SK-N-SH treated with all-trans-retinoic acid at 6 μM for 48 hours (cell line): ENCODE measurements around the gene ALDOC.

Experiments used
- ATAC-seq: fragments of 200-7000 bp; cut with Tn5 transposase; 3 replicates; pipeline ENCODE4 v1.9.1; 2020; ENCODE audit warnings: mild to moderate bottlenecking, moderate library complexity
- ARNTL ChIP-seq: fragments of 450-650 bp; formaldehyde crosslinking; IDR thresholded peaks from 2 replicates; pipeline ENCODE4 v1.5.0; 2020; ENCODE audit warnings: low read depth, mild to moderate bottlenecking, moderate library complexity, borderline replicate concordance
- BACH2 ChIP-seq: fragments of 250-450 bp; sonication (Bioruptor Pico); IDR thresholded peaks from 2 replicates; pipeline ENCODE4 v1.9.0; 2021; ENCODE audit warnings: mild to moderate bottlenecking, borderline replicate concordance
- CREB5 ChIP-seq: fragments of 250-450 bp; sonication (Bioruptor Pico); IDR thresholded peaks from 2 replicates; pipeline ENCODE4 v1.5.1; 2020; ENCODE audit warnings: low read depth, mild to moderate bottlenecking, moderate library complexity
- CSDC2 ChIP-seq: fragments of 250-450 bp; sonication (Bioruptor Pico); IDR thresholded peaks from 2 replicates; pipeline ENCODE4 v1.5.0; 2020; ENCODE audit warnings: mild to moderate bottlenecking, moderate library complexity
- ESRRG ChIP-seq: fragments of 250-450 bp; sonication (Bioruptor Pico); IDR thresholded peaks from 2 replicates; pipeline ENCODE4 v1.6.1; 2021; ENCODE audit warnings: mild to moderate bottlenecking
- GLIS3 ChIP-seq: fragments of 250-450 bp; sonication (Bioruptor Pico); IDR thresholded peaks from 2 replicates; pipeline ENCODE4 v1.5.0; 2020; ENCODE audit warnings: mild to moderate bottlenecking, moderate library complexity
- ISL1 ChIP-seq: fragments of 250-450 bp; sonication (Bioruptor Pico); IDR thresholded peaks from 2 replicates; pipeline ENCODE4 v2.1.2; 2022; ENCODE audit warnings: mild to moderate bottlenecking, moderate library complexity
- OSR1 ChIP-seq: fragments of 250-450 bp; sonication (Bioruptor Pico); IDR thresholded peaks from 2 replicates; pipeline ENCODE4 v1.8.0; 2022; ENCODE audit warnings: moderate library complexity, mild to moderate bottlenecking, inconsistent platforms
- PPARA ChIP-seq: fragments of 250-450 bp; sonication (Bioruptor Pico); IDR thresholded peaks from 2 replicates; pipeline ENCODE4 v1.5.0; 2020; ENCODE audit warnings: mild to moderate bottlenecking, borderline replicate concordance
- RARB ChIP-seq: fragments of 250-450 bp; sonication (Bioruptor Pico); IDR thresholded peaks from 2 replicates; pipeline ENCODE4 v1.8.0; 2021; ENCODE audit warnings: mild to moderate bottlenecking, moderate library complexity
- SNAI2 ChIP-seq: fragments of 250-450 bp; sonication (Bioruptor Pico); IDR thresholded peaks from 2 replicates; pipeline ENCODE4 v1.5.0; 2020; ENCODE audit warnings: mild to moderate bottlenecking, moderate library complexity
- TOX ChIP-seq: fragments of 250-450 bp; sonication (Bioruptor Pico); IDR thresholded peaks from 2 replicates; pipeline ENCODE4 v1.8.0; 2021; ENCODE audit warnings: mild to moderate bottlenecking, moderate library complexity, borderline replicate concordance
- TSHZ2 ChIP-seq: fragments of 250-450 bp; sonication (Bioruptor Pico); IDR thresholded peaks from 2 replicates; pipeline ENCODE4 v1.5.0; 2020; ENCODE audit warnings: mild to moderate bottlenecking, moderate library complexity
- ZC3H10 ChIP-seq: fragments of 250-450 bp; sonication (Bioruptor Pico); IDR thresholded peaks from 2 replicates; pipeline ENCODE4 v1.5.1; 2021; ENCODE audit warnings: mild to moderate bottlenecking, moderate library complexity
- ZFP3 ChIP-seq: fragments of 250-450 bp; sonication (Bioruptor Pico); IDR thresholded peaks from 2 replicates; pipeline ENCODE4 v1.5.0; 2020; ENCODE audit warnings: mild to moderate bottlenecking, moderate library complexity
- ZFP30 ChIP-seq: fragments of 450-650 bp; formaldehyde crosslinking; IDR thresholded peaks from 2 replicates; pipeline ENCODE4 v1.5.0; 2022; ENCODE audit warnings: mild to moderate bottlenecking, moderate library complexity
- ZNF565 ChIP-seq: fragments of 450-650 bp; formaldehyde crosslinking; conservative IDR thresholded peaks from 2 replicates; pipeline ENCODE4 v1.5.0; 2020; ENCODE audit warnings: low read depth, mild to moderate bottlenecking, moderate library complexity
- ZNF70 ChIP-seq: fragments of 450-650 bp; formaldehyde crosslinking; IDR thresholded peaks from 2 replicates; pipeline ENCODE4 v1.5.0; 2020; ENCODE audit warnings: mild to moderate bottlenecking, moderate library complexity
- ZNF8 ChIP-seq: fragments of 450-650 bp; formaldehyde crosslinking; IDR thresholded peaks from 2 replicates; pipeline ENCODE4 v1.5.0; 2020; ENCODE audit warnings: mild to moderate bottlenecking, moderate library complexity
- TF ChIP-seq, protein P1 (sequence below): fragments of 250-450 bp; sonication (Bioruptor Pico); IDR thresholded peaks from 2 replicates; pipeline ENCODE4 v1.8.0; 2021; ENCODE audit warnings: low read depth, mild to moderate bottlenecking, moderate library complexity, borderline replicate concordance
- TF ChIP-seq, protein P2 (sequence below): fragments of 250-450 bp; sonication (Bioruptor Pico); IDR thresholded peaks from 2 replicates; pipeline ENCODE4 v1.8.0; 2020; ENCODE audit warnings: mild to moderate bottlenecking, moderate library complexity, borderline replicate concordance

The ALDOC gene

DNA sequence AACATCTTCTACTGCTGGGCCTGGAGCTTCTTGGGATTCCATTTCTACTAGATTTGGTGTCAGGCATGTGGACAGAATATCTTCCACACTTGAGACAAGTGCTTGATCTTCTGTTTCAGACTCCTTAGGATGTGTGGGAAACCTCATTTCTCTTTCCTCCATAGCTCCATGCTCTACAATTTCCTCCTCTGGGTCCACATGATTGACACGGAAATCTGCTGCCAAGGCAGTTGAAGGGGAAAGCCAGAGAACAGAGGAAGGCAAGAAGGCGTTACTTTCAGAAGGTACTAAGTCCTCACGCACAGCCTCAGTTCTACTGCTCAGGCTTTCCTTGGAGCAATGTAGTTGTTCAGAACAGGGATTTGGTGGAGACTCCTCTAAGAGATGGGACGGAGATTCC, 15.6 kb upstream of the ALDOC start:
- TF ChIP-seq TSHZ2 (CRISPR knock-in tag) (no peak), CREB5 (CRISPR knock-in tag) (no peak), ZC3H10 (CRISPR knock-in tag) (no peak), OSR1 (CRISPR knock-in tag) (no peak), ZFP30 (CRISPR knock-in tag) (no peak), ZFP3 (no peak)
- no peak for ATAC-seq

- TF ChIP-seq BACH2 = no peak
- TF ChIP-seq PPARA (CRISPR knock-in tag) = no peak
- TF ChIP-seq ZFP3 = no peak
- no peak for TF ChIP-seq ZNF8 (CRISPR knock-in tag)
- no peak for TF ChIP-seq CSDC2
- no peak for TF ChIP-seq ESRRG (CRISPR knock-in tag)
- TF ChIP-seq ARNTL = no peak
- TF ChIP-seq, protein P1, sequence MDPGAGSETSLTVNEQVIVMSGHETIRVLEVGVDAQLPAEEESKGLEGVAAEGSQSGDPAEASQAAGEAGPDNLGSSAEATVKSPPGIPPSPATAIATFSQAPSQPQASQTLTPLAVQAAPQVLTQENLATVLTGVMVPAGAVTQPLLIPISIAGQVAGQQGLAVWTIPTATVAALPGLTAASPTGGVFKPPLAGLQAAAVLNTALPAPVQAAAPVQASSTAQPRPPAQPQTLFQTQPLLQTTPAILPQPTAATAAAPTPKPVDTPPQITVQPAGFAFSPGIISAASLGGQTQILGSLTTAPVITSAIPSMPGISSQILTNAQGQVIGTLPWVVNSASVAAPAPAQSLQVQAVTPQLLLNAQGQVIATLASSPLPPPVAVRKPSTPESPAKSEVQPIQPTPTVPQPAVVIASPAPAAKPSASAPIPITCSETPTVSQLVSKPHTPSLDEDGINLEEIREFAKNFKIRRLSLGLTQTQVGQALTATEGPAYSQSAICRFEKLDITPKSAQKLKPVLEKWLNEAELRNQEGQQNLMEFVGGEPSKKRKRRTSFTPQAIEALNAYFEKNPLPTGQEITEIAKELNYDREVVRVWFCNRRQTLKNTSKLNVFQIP (CRISPR knock-in tag) = no peak
- no peak for TF ChIP-seq GLIS3 (CRISPR knock-in tag)
- TF ChIP-seq ZNF565 (CRISPR knock-in tag) = no peak
- TF ChIP-seq ISL1 (CRISPR knock-in tag) = no peak
- TF ChIP-seq SNAI2 (CRISPR knock-in tag) = no peak
- TF ChIP-seq, protein P2, sequence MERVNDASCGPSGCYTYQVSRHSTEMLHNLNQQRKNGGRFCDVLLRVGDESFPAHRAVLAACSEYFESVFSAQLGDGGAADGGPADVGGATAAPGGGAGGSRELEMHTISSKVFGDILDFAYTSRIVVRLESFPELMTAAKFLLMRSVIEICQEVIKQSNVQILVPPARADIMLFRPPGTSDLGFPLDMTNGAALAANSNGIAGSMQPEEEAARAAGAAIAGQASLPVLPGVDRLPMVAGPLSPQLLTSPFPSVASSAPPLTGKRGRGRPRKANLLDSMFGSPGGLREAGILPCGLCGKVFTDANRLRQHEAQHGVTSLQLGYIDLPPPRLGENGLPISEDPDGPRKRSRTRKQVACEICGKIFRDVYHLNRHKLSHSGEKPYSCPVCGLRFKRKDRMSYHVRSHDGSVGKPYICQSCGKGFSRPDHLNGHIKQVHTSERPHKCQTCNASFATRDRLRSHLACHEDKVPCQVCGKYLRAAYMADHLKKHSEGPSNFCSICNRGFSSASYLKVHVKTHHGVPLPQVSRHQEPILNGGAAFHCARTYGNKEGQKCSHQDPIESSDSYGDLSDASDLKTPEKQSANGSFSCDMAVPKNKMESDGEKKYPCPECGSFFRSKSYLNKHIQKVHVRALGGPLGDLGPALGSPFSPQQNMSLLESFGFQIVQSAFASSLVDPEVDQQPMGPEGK (CRISPR knock-in tag) = no peak
- no peak for TF ChIP-seq ZFP30 (CRISPR knock-in tag)
- no peak for ATAC-seq
Measured at GRCh38 chr17:28585851-28586250, 9.2 kb upstream of the ALDOC start.

DNA sequence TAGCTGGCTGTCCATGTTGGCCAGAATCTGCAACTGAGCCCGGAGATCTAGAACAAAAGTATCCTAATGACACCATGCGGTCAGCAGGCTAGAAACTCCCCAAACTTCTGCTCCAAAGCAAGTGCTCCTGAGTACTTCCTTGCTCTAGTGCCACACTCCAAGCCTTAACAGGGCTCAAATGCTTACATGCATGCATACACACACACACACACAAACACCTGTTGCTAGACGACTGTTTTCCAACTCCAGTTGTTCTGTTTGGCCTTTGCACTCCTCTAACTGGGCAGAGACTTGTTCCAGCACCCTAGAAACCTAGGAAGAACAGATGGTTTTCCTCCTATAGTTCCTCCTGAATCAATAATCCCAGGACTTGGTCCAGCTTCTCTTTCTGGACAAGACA, 7.7 kb upstream of the ALDOC start:
- no peak for TF ChIP-seq PPARA (CRISPR knock-in tag)
- no peak for TF ChIP-seq ZC3H10 (CRISPR knock-in tag)
- TF ChIP-seq, protein P1 (CRISPR knock-in tag) = no peak
- ATAC-seq = no peak

GRCh38 chr17:28582513-28582912, 5.8 kb upstream of the ALDOC start:
- TF ChIP-seq RARB (no peak), ZNF8 (CRISPR knock-in tag) (no peak), ZNF70 (no peak), TOX (CRISPR knock-in tag) (no peak), PPARA (CRISPR knock-in tag) (no peak), ESRRG (CRISPR knock-in tag) (no peak), BACH2 (no peak), ARNTL (no peak)
- no peak for ATAC-seq
